Spleen (tissue), 11 donors: ENCODE results near the gene CDKN1C. TPM values are rescaled to one million over a fixed set of nuclear protein-coding genes. Genes with fewer than 3 reads are reported as not detected.

Experiments
- DNase-seq: peaks from one replicate; pipeline ENCODE4 v3.0.0-alpha.2; 2020
- H3K27ac ChIP-seq, 8 donors: fragments of 200-600 bp; sonication (generic) in 7 of 8; 1 replicate in 4 of 8; 2 replicates in 4 of 8; pipeline versions ENCODE4 v1.5.0 to v1.8.0; 2016 to 2021; ENCODE audit warnings: inconsistent platforms in 4 of 8, mild to moderate bottlenecking in 4 of 8, moderate library complexity in 1 of 8
- H3K27me3 ChIP-seq, 7 donors: fragments of 200-600 bp; sonication (generic) in 6 of 7; replicated peaks in 1 of 7; 1 replicate in 4 of 7; 2 replicates in 3 of 7; pipeline versions ENCODE4 v1.5.0 to v1.8.0; 2016 to 2021; ENCODE audit warnings: inconsistent platforms in 3 of 7, mild to moderate bottlenecking in 1 of 7
- H3K36me3 ChIP-seq, 6 donors: fragments of 200-600 bp; sonication (generic) in 5 of 6; 1 replicate in 4 of 6; 2 replicates in 2 of 6; pipeline versions ENCODE4 v1.5.0 to v1.8.0; 2016 to 2021; ENCODE audit warnings: inconsistent platforms in 2 of 6
- H3K4me1 ChIP-seq, 6 donors: fragments of 200-600 bp; sonication (generic) in 5 of 6; 1 replicate in 3 of 6; 2 replicates in 3 of 6; pipeline versions ENCODE4 v1.5.0 to v1.8.0; 2016 to 2021; ENCODE audit warnings: inconsistent platforms in 3 of 6
- H3K4me3 ChIP-seq, 8 donors: fragments of 200-600 bp; sonication (generic) in 7 of 8; 1 replicate in 4 of 8; 2 replicates in 4 of 8; pipeline versions ENCODE4 v1.5.0 to v1.8.0; 2016 to 2021; ENCODE audit warnings: inconsistent platforms in 4 of 8, mild to moderate bottlenecking in 4 of 8, moderate library complexity in 2 of 8
- H3K9me3 ChIP-seq, 8 donors: fragments of 200-600 bp; sonication (generic) in 7 of 8; 1 replicate in 4 of 8; 2 replicates in 4 of 8; pipeline versions ENCODE4 v1.5.0 to v1.8.0; 2016 to 2021; ENCODE audit warnings: inconsistent platforms in 4 of 8
- POLR2A ChIP-seq, 3 donors: fragments of 450-650 bp; IDR thresholded peaks; one replicate each; pipeline ENCODE4 v1.5.1; 2017; ENCODE audit warnings: antibody characterized with exemption in 3 of 3, mild to moderate bottlenecking in 1 of 3
- POLR2AphosphoS5 ChIP-seq, 3 donors: sonication (generic); formaldehyde crosslinking; IDR thresholded peaks; one replicate each; pipeline ENCODE4 v1.5.1; 2017; ENCODE audit warnings: antibody characterized with exemption in 3 of 3
- WGBS, 5 donors: extraction: QIAGEN DNeasy Blood & Tissue Kit in 3 of 5; methylation state at CpG; one replicate each; pipeline versions ENCODE4 v1.1.5 to v1.1.7; 2013 to 2018; 5-methylcytosine and 5-hydroxymethylcytosine counted together
- intact Hi-C: fragments of 100-400 bp; cut with DNase I; formaldehyde crosslinking; loops from one replicate; pipeline ENCODE4 v1.15.0; 2023; ENCODE audit warnings: low total_unique reads
- polyA plus RNA-seq, 3 donors: library from polyadenylated mRNA; stranded (reverse); fragments of 200-250 nt; gene quantifications; one replicate each; pipeline ENCODE4 v1.2.1, GENCODE V29; 2013
- total RNA-seq, 7 donors: library from RNA; depleted of rRNA in 3 of 7; stranded (reverse); fragments of >200 nt in 3 of 7; fragmentation: NEBNext Ultra II Directional in 4 of 7; extraction: Animal tissue kit (Norgen Biotek cat#: 25700) in 4 of 7; gene quantifications; one replicate each; pipeline versions ENCODE4 v1.1.0 to v1.2.1, GENCODE V29; 2016 to 2021
- TF ChIP-seq, protein P1 (sequence below), 11 experiments: fragments of 200-600 bp in 7 of 11; fragments of 450-650 bp in 4 of 11; sonication (generic) in 4 of 11; IDR thresholded peaks in 8 of 11; conservative IDR thresholded peaks in 3 of 11; 1 replicate in 7 of 11; 2 replicates in 4 of 11; pipeline versions ENCODE4 v1.4.0 to v1.8.0; 2016 to 2021; ENCODE audit warnings: antibody characterized with exemption in 11 of 11, inconsistent platforms in 4 of 11, mild to moderate bottlenecking in 1 of 11
- donor health status: healthy with polysubstance abuse.
- donor health status: DM: no; HTN: no; CAD: no; lungs with moderate emphysema.
- donor health status: DM: no; HTN: no; CAD: no.
- donor health status: Bipolar disorder and iron deficiency.
- donor health status: healthy.
- donor health status: DM: no; HTN: no; CAD: no.
- donor health status: DM: yes; HTN: yes; CAD: no.

The CDKN1C gene
- total and polyA plus RNA-seq, 10 donors = 5.4 to 40.4 (median 14.2) TPM

DNA sequence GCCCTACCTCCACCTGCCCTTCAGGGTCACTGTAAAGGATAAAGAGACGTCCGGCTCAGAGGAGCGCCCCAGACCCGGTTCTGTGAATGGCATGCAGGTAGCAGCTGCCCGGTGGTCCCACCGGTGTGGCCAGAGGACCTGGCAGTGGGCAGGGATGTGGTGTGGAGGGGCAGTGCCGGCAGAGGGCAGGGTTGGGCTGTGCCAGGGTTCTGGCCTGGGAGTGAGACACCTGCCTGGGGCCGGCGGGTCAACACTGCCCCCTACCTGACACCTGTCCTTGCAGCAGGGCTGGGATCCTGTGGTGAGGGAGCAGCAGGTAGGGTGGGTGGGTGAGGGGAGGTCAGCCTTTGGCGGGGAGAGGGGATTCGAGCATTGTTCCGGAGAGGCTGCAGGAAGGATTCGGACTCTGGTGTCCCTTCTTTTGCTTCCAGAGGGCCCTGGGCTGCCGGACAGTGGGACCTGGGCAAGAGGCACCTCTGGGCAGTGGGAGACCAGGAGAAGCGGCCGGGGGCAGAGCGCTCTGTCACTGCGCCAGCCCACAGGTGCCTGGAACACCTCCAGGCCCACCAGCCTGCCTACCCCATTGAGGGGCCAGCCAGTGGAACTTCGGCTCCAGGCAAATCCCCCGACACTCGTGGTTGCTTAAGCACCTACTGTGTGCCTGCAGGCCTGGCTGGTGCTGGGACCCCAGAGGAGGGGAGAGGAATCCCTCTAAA is 45.3 kb upstream of the CDKN1C start:
- Histone ChIP-seq H3K4me3 (peak overlapping the region in 6 of 8 donors; percentile 46 to 80 (median 56)), H3K4me1 (peaks cover 21 to 54% (median 39%) of the 10 kb centered on the region in 6 donors), H3K27ac (peak overlapping the region in 3 of 8 donors; percentile 57 to 75 (median 74)), H3K36me3 (no peaks in the 10 kb centered on the region), H3K27me3 (peaks cover 0 to 60% (median 34%) of the 10 kb centered on the region in 7 donors), H3K9me3 (no peaks in the 10 kb centered on the region)
- peak; percentile 89 for DNase-seq
- intact Hi-C loops = no loop called here
- TF ChIP-seq, protein P1, sequence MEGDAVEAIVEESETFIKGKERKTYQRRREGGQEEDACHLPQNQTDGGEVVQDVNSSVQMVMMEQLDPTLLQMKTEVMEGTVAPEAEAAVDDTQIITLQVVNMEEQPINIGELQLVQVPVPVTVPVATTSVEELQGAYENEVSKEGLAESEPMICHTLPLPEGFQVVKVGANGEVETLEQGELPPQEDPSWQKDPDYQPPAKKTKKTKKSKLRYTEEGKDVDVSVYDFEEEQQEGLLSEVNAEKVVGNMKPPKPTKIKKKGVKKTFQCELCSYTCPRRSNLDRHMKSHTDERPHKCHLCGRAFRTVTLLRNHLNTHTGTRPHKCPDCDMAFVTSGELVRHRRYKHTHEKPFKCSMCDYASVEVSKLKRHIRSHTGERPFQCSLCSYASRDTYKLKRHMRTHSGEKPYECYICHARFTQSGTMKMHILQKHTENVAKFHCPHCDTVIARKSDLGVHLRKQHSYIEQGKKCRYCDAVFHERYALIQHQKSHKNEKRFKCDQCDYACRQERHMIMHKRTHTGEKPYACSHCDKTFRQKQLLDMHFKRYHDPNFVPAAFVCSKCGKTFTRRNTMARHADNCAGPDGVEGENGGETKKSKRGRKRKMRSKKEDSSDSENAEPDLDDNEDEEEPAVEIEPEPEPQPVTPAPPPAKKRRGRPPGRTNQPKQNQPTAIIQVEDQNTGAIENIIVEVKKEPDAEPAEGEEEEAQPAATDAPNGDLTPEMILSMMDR (IDR thresholded peaks at IDR 0.05 in 8 of 11, conservative IDR thresholded peaks at IDR 0.05 in 3 of 11) = peak; percentile 15 to 77 (median 54)
- peak in 1 of 3 donors; percentile 55 for TF ChIP-seq POLR2AphosphoS5 (IDR thresholded peaks at IDR 0.05)
- no peak for TF ChIP-seq POLR2A (IDR thresholded peaks at IDR 0.05)
- 34 to 52% (median 45%) methylated on average over 11 to 21 of the region's 21 CpGs for WGBS, 5 donors

DNA sequence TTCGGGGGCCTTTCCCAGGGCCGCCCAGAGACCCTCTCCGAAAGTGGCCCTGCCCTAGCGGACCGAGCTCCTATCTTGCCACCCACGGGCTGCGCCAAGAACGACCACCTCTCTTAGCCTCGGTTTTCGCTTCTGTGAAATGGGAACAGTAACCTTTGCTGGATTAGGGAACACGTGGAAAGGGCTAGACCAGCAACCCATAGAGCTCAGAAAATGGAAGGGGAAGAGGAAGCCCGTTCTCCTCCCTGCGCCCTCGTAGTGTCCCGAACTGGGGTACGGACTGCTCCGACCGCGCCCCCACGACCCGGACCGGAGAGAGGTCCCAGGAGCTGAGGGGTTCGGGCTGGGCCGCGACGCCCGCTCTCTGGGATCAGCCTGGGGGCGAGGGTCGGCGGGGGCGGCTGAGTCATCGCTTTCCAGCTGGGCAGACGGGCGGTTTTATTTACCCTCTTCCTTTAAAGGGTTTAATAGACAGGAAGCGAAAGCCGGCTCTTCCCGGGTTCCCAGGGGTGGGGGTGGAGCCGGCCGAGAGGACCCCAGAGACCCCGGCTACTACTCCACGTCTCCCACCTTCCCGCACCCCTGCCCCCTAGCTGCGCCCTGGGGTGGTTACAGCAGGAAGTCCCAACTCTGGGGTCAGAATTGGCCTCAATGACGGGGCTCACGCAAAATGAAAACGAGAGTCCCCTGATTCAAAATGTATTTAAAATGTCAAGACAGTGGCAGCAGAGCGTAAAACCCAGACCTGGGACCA is 44.6 kb upstream of the CDKN1C start:
- H3K27me3 ChIP-seq = peaks cover 0 to 60% (median 34%) of the 10 kb centered on the region in 7 donors
- 5 to 8% (median 7%) methylated on average over 23 to 47 of the region's 47 CpGs for WGBS, 5 donors
- H3K9me3 ChIP-seq = no peaks in the 10 kb centered on the region
- intact Hi-C loops = no loop called here
- peak overlapping the region in 4 of 8 donors; percentile 31 to 75 (median 66) for H3K27ac ChIP-seq
- peaks cover 21 to 54% (median 39%) of the 10 kb centered on the region in 6 donors for H3K4me1 ChIP-seq
- peak overlapping the region; percentile 38 to 80 (median 54) for H3K4me3 ChIP-seq
- peak; percentile 82 for DNase-seq
- no peaks in the 10 kb centered on the region for H3K36me3 ChIP-seq
- TF ChIP-seq, protein P1 (IDR thresholded peaks at IDR 0.05 in 8 of 11, conservative IDR thresholded peaks at IDR 0.05 in 3 of 11) = peak in 6 of 11 experiments; percentile 33 to 80 (median 56)
- TF ChIP-seq POLR2AphosphoS5 (IDR thresholded peaks at IDR 0.05) (peak in 1 of 3 donors; percentile 34), POLR2A (IDR thresholded peaks at IDR 0.05) (no peak)

DNA sequence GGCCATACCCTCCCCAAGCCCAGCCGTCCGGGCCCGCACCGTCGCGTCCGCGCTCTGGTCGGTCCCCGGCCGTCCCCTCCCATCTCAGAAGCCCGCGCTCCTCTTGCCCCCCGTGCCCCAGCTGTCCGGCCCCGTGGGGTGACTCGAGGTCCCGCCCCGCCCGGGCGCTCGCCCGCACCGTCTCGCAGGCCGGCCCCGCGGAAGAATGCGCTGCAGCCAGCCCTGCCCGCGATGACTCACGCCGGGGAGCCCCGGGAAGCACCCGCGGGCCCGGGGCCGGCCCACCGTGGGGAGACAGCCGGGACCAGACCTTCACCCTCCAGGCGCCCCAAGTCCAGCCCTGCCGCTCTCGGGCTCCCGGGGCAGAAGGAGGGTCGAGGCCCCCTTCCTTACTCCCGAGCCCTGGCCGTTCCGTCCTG is 44.0 kb upstream of the CDKN1C start:
- H3K9me3 ChIP-seq = no peaks in the 10 kb centered on the region
- intact Hi-C loops = no loop called here
- peak; percentile 84 for DNase-seq
- H3K27me3 ChIP-seq = peaks cover 0 to 60% (median 34%) of the 10 kb centered on the region in 7 donors
- peaks cover 21 to 54% (median 39%) of the 10 kb centered on the region in 6 donors for H3K4me1 ChIP-seq
- H3K27ac ChIP-seq = peak overlapping the region in 4 of 8 donors; percentile 31 to 75 (median 66)
- no peaks in the 10 kb centered on the region for H3K36me3 ChIP-seq
- H3K4me3 ChIP-seq = peak overlapping the region; percentile 38 to 80 (median 54)
- 1 to 15% (median 2%) methylated on average over 4 to 48 of the region's 48 CpGs for WGBS, 5 donors
- TF ChIP-seq POLR2A (IDR thresholded peaks at IDR 0.05) (no peak), POLR2AphosphoS5 (IDR thresholded peaks at IDR 0.05) (no peak)
- TF ChIP-seq, protein P1 (IDR thresholded peaks at IDR 0.05 in 8 of 11, conservative IDR thresholded peaks at IDR 0.05 in 3 of 11) = no peak
